ENCODE data around the gene HOXB5. TPM values are rescaled to one million over a fixed set of nuclear protein-coding genes. Genes with fewer than 3 reads are reported as not detected.

Gene HOXB5
- polyA plus RNA-seq, 10 donors, result 0.60 to 7.2 (median 3.0) TPM

DNA sequence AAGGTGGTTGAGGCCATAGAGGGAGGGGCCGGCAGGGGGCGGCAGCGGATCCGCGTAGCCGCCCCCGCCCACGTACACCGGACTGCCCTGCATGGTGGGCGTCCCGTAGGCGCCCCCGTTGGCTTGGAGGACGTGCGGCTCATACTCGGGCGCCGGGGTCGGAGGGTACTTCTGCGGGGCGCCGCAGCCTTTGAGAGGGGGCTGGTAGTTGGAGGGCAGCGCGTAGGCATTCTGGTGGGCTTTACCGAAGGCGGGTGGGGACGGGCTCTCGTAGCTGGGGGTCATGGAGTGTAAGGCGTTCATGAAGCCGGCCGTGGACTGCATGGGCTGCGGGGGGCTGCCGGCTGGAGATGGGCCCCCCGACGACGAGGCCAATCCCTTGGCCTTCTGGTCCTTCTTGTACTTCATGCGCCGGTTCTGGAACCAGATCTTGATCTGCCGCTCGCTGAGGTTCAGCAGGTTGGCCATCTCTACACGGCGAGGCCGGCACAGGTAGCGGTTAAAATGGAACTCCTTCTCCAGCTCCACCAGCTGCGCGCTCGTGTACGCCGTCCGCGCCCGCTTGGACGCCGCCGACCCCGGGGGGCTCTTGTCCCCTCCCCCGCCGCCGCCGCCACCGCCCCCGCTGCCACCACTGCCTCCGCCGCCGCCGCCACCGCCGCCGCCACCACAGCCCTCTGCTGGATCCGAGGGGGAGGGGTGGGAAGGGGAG, 42.9 kb downstream of the HOXB5 start:
- DNase-seq, result no peak

DNA sequence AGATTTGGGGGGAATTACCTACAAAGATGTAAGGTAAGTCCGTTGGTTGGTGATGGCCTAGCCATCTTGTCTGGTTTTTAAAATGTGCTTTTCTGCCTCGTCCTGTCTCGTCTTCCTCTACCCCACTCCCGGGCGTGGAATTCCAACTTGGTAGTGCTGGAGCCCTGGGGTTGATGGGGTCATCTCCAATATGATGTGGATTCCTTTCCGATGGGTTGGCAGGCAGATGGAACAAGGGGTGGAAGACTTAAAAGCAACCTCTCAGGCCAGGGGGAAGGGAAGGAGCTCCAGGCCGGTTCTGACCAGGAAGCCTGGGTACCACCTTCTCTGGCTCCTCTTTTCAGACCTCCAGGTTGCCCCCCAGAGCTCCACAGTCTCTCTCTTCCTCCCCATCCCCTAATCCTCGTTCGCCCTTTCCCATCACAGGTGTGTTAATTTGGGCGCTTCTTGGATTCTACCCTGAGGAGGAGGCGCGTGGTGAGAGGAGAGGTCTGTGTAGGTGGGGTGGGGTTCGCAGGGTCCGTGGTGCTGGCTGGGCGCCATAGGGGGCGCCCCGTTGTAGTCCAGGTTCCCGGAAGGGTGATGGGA, 43.6 kb downstream of the HOXB5 start:
- DNase-seq, result no peak

DNA sequence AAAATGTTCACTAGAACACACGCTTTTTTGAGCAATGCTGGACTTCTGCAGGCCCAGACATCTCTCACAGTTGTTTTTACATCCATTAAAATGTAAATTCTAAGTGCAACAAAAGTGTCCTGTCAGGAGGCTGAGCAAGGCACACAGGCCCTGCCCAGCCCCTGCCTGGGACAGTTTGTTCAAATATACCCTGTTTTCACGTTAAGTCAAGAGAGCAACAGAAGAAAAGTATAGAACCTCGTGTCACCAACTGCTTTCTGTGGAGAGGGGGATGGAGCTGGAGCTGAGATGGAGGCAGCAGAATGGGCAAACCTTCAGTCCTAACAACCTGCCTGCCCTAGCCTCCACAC, 44.3 kb downstream of the HOXB5 start:
- no peak for DNase-seq

DNA sequence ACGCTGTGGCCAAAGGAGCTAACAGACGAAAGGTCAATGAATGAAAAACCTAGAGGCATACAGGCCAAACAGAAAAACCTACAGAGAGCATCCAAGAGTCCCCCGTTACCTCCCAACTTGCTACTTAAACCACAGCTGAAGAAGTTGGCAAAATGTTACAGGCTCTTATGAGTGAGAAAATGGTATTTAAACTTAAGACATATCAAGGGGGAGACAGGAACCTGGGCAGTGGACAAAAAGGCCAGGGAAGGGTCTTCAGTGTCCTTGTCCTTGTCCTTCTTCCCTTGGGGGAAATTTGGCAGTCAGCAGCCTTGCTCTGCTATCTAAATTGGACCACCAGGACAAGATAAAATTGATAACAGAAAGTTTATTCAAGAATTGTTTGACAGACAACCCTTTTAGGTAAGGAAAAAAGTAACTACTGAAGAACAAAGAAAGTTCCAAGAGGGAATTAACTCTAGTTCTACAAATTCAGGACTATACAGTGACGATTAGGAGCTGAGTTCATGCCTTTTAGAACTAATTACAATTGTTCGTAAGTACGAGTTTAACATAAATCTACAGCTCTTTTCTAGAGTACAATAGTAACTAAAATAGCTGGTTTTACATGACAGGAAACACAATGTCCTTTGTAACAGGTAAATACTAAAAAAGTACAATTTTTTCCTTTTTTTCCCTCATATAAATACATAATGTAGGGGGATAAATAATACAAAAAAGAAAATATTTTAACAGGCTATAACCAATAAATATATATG, 44.9 kb downstream of the HOXB5 start:
- DNase-seq, result peak in 1 of 3 donors; percentile 62

DNA sequence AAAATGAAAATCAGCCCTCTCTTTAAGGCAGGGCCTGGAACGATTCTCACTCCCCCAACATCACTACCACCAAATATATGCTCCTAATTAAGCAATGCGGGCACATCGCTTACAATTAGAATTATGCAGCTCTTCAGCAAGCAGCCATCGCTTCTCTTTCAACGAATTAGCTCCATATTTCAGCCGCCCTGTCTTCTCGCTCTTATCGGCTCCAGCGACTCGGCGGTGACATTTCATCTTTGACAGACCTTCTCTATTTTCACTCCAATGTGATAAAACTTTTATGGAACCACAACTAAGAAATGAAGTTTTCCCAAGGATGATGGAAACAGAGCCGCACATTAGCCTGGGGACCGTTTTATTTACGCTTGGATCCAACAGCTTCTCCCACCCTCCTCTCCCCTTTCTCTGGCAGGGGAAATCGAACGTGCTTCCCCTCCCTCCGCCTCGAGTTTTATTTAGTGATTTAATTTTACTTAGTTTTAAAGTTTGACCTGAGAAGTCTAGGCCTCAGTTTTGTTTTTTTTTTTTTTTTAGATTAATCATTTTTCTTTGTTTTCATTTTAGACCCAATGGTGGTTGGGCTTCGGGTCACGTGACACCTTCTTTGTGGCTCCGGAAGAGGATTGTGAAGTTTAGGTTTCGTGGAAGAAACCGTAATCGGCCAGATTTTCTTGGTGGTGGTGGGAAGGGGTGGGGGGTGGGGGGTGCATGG, 45.6 kb downstream of the HOXB5 start:
- peak in 1 of 3 donors; percentile 71 for DNase-seq

DNA sequence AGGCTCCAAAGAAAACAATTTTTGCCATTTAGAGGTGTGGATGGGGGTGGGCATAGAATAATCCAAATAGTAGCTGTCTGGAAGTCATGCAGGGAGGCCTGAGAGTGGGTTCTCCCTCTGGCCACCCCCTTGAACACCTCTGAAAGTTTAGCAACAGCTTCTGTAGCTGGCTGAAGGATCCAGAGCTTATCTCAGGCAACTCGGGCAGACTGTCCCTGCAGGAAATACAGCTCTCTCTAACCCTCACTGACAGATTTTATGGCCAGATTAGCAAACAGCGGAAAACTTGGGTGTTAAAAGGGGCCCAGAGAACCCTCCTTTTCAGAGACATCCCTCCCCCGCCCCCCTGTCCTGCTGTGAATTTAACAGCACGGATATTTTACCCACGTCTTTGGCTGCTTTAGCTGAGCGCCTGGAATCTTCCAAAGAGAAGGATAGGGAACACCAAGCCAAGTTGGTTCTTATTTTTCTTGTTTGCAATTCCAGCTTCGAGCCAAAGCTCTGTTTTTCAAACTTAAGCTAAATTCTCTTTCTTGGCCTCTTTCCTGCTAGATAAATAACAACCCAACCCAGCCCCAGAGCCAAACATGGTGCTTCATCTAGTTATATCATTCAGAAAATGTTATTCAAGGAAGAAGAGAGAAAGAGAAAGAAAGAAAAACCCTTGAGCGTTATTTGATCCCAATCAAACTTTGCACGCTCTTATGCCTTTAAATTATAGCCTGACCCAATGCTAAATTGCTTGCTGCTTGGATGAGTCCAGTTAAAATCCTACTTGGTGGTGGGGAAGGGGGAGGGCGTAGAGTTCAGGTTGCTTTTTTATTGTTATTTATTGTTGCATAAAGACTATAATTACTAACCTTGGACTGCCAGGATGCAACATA, 46.4 kb downstream of the HOXB5 start:
- DNase-seq, result peak in 1 of 3 donors; percentile 80

DNA sequence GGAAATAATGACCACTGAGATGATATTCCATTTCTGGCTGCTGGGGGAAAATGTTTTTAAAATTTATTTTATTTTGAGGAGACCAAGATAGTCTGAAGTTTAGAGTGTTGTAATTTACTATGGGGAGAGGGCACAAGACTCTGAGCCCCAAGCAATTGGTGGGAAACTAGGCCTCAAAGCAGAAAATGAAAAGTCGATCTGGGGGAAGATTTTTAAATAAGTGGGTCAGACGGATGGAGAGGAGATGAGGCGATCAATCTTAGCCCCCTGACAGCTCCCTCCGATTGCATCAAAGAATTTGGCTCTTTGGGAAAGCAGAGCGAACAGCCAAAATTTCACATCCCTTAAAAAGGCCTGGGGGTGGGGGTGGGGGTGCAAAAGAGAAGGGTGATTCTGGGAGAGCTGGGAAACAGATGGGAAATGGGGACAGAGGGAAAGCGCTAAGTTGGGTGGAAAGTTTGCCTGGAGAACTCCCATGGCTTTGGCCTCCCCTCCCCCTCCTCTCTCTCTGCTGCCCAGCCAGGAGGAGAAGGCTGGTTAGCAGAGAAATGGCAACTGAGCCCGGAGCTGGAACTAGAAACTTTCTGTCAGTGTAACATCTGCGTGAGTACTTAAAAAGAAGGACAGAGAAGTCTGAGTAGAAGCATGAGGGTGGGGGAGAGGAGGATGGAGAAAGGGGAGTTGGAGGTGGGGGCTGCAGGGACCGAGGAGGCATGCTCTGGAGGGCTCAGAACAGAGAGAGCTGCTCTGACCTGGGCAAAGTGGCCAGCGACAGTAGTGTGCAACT, 47.2 kb downstream of the HOXB5 start:
- peak in 1 of 3 donors; percentile 79 for DNase-seq

DNA sequence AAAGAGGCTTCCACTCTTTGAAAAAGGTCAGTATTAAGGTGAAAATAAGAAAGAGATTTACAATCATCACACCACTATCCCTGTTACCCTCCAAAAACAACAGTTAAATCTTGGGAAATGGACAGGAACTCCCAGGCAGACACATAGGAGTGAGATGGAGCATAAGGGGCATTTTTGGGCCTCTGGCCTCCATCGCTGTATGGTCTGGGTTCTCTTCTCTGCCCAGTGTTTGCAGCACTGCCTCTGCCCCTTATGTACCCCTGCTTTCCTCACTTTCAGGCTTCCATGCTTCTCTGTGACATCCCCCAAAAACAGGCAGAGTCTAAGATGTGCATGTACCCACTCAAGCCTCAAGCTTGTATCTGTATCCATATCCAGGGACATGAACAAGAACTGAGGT, 48.0 kb downstream of the HOXB5 start:
- DNase-seq, result no peak

DNA sequence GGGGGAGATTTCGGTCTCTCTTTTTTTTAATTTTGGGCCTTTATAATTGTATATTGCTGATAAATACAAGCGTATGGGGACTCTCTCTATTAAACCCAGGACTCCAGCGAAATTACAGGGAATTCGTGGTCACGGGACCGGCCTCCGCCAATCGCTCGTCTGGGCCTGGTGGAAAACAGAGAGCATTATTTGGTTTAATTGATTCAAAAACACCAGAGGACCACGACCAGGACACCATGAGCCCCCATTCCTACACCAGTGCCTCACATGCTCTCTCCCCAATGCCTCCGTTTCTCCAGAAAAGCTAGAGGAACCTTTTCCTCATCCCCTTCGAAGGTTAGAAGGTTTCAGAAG, 48.6 kb downstream of the HOXB5 start, which contains the start of gene HOXB2:
HOXB2 (minus strand) TSS at position 88 of the 354 bp plus-strand sequence. CDS start 198 bp downstream, outside the sequence.
- DNase-seq, result peak in 1 of 3 donors; percentile 79

DNA sequence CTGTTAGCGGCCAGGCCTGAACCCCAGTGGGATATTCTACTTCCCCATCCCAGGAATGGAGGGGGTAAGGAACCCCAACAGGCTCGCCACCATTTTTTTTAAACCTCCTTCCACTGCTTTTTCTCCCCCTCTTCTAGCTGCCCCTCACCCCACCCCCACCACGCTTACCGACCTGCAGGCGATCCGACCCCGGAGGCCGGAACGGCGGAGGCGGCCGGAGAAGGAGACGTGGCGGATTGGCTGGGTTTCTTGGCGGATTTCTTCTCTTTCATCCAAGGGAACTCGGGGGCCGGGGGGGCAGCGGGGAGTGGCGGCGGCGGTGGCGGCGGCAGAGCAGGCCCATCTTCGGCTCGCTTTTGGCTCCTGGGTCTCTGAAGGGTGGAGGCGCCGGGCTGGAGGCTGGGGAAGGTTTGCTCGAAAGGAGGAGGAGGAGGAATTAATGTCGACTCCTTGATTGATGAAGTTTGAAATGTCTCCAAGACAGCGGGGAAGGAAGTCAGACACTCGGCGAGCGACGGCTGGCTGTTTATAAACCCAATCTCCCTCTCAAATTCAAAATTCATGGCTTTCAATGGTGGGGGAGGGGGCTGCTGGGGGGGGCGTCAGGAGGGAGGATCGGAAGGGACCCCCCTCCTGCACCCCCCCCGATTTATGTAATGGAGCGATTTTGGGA, 49.1 kb downstream of the HOXB5 start:
- peak; percentile 90 to 95 (median 93) for DNase-seq

DNA sequence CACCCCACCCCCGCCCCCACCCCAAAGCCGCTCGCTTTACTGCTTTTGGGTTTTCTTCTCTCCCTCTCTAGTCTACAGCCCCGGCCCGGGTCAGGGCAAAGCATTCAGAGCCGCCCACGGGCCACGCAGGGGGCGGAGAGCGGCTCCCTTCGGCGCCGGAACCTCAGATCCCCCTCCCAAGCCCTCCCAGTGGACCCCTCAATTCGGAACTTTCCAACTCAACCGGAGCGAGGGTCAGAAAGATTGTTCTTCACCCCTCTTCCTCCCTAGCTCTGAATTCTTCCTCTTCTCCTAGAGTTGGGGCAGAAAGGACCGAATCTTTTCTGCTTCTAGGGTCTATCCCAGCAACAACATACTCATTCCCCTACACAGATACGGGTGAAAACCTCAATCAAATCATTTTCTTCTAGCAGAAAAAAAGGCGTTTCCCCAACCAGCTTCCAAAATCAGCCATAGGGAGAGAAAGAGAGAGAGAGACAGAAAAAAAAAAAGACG, 49.7 kb downstream of the HOXB5 start:
- DNase-seq, result peak in 2 of 3 donors; percentile 70 to 85

DNA sequence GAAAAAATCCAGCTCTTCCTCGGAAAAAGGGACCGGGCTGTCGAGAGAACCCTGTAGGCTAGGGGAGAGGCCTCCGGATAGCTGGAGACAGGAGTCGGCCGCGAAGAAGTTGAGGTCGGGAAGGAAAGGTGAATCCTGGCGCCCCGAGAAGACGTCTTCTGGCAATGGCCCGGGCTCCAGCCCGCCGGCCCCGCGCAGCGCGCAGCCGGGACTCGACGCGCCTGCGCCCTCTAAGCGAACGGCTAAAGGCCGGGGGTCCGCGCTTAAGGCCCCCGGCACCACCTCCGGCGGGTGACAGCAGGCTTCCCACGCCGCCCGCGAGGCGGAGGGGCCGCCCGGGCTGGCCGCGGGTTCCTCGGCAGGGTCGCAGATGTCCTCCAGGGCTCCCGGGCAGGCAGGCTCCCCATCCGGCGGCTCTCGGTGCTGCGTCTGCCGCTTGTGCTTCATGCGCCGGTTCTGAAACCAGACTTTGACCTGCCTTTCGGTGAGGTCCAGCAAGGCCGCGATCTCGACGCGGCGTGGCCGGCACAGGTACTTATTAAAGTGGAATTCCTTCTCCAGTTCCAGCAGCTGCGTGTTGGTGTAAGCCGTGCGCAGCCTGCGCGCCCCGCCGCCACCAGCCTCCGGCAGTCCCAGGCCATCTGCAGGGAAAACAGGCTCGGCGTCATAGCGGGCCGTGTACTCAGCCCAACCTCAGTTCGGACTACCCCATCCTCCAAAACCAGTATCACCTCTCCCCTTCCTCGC, 50.3 kb downstream of the HOXB5 start:
- peak in 2 of 3 donors; percentile 62 to 94 for DNase-seq

DNA sequence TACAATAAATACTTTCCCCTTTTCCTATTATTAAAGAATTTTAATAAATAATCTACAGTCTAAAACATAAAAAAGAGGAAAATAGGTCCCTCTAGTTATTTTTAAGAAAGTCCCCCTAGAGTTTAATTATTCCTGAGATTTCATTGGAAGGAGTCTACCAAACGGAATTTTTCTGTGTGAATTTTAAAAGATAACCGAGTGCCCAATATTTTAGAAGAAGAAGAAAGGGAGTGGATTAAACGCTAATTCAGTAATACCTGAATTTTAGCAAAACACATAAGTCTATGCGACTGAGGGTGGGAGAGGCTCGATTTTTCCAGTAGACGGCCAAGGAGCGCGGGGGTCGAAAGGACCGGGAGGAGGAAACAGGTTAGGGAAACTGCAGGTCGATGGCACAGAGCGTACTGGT, 50.9 kb downstream of the HOXB5 start:
- no peak for DNase-seq

DNA sequence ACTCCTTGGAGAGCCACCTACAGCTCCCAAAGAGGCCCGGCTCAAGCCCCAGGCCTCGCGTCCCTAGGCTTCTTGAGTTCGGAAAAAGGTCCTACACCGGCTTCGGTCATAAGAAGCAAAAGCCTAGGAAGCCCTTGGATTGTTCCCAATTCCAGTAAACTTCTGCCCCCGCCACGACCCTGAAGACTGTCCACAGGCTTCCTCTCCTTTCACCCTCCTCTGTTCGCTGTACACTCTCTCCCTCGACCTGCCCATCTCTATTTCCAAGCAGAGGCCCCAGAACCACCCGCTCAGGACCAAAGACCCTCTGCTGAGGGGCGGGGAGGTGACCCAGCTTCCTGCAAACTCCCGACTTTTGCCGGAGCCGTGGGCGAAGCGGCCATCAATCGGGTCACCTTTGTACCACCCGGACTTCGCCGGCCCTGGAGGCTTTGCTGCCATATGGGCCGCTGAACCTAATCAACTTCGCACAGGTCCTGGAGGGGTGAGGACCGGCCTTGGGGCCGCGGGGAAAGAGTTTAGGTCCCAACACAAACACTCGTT, 51.4 kb downstream of the HOXB5 start:
- DNase-seq, result peak in 1 of 3 donors; percentile 63

DNA sequence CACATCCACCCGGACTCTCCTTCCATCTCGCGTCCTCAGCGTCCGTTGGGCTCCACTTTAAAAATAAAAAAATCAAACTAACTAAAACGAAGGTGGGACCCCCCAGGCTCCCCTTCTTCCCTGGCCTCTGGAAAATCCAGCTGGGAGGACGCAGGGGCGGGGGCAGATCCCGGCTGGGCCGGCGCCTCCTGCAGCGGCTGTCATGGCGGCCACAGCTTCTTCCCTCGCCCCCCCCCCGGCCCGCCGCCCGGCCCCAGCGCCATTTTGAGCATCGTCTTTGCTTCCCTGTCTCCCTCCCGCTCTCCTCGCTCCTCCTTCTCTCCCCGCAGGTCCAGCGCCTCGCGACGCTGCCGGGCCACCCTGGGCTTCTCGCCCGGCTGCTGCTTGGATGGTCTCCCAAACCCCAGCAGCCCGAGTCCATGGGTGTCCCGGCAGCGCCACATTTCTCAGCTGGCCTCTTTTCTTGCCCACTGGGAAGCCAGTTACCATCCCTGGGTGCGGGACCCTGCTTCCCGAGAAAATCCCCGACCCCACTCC, 51.9 kb downstream of the HOXB5 start:
- peak in 2 of 3 donors; percentile 91 to 94 for DNase-seq

Measured in muscle of back (tissue), 11 donors.